Smooth muscle cell (in vitro differentiated cells): ENCODE measurements around the gene CAMK1G. TPM values are rescaled to one million over a fixed set of nuclear protein-coding genes. Genes with fewer than 3 reads are reported as not detected.

Experiments
- DNase-seq: peaks from one replicate; lab custom pipeline; 2025; ENCODE audit not compliant: unreplicated experiment; lab: John Stamatoyannopoulos, UW
- H2AFZ ChIP-seq: fragments of 200-600 bp; sonication (generic); 2 replicates; pipeline ENCODE4 v1.6.0; 2016; ENCODE audit warnings: antibody characterized with exemption, low read depth, mild to moderate bottlenecking
- H3F3A ChIP-seq: fragments of 200-600 bp; sonication (generic); 2 replicates; pipeline ENCODE4 v1.6.0; 2017; ENCODE audit warnings: antibody characterized with exemption, low read depth
- H3K27ac ChIP-seq: fragments of 200-600 bp; sonication (generic); 2 replicates; pipeline ENCODE4 v1.5.1; 2016; ENCODE audit warnings: low read depth, mild to moderate bottlenecking
- H3K27me3 ChIP-seq: fragments of 200-600 bp; sonication (generic); 2 replicates; pipeline ENCODE4 v1.6.1; 2016; ENCODE audit warnings: low read depth, mild to moderate bottlenecking
- H3K36me3 ChIP-seq: fragments of 200-600 bp; sonication (generic); 2 replicates; pipeline ENCODE4 v1.5.1; 2016; ENCODE audit warnings: low read depth
- H3K4me1 ChIP-seq: fragments of 200-600 bp; sonication (generic); 2 replicates; pipeline ENCODE4 v1.5.1; 2016; ENCODE audit warnings: low read depth
- H3K4me2 ChIP-seq: fragments of 200-600 bp; sonication (generic); 2 replicates; pipeline ENCODE4 v1.6.0; 2016; ENCODE audit warnings: mild to moderate bottlenecking
- H3K4me3 ChIP-seq: fragments of 200-600 bp; sonication (generic); 2 replicates; pipeline ENCODE4 v1.5.1; 2016; ENCODE audit warnings: mild to moderate bottlenecking
- H3K79me2 ChIP-seq: fragments of 200-600 bp; sonication (generic); 2 replicates; pipeline ENCODE4 v1.6.0; 2016; ENCODE audit warnings: low read depth, mild to moderate bottlenecking
- H3K9ac ChIP-seq: fragments of 200-600 bp; sonication (generic); 2 replicates; pipeline ENCODE4 v1.6.0; 2016; ENCODE audit warnings: low read depth
- H3K9me3 ChIP-seq: fragments of 200-600 bp; sonication (generic); replicated peaks from 2 replicates; pipeline ENCODE4 v1.5.1; 2016; ENCODE audit warnings: low read depth
- H4K20me1 ChIP-seq: fragments of 200-600 bp; sonication (generic); 2 replicates; pipeline ENCODE4 v1.6.0; 2016; ENCODE audit warnings: low read depth
- WGBS: methylation state at CpG from one replicate; pipeline ENCODE4 v1.1.7; 2016; ENCODE audit warnings: low lambda C conversion rate; 5-methylcytosine and 5-hydroxymethylcytosine counted together
- polyA plus RNA-seq: library from polyadenylated mRNA; unstranded; fragments of >200 nt; fragmentation: Nextera tagmentation; extraction: Ambion mirVana; gene quantifications from 2 replicates; pipeline ENCODE4 v1.2.1, GENCODE V29; 2016
- total RNA-seq: library from RNA; depleted of rRNA; stranded (reverse); fragments of >200 nt; gene quantifications from 2 replicates; pipeline ENCODE4 v1.2.3, GENCODE V29; 2014
- TF ChIP-seq, protein P1 (sequence below): fragments of 200-600 bp; sonication (generic); IDR thresholded peaks from 2 replicates; pipeline ENCODE4 v1.5.1; 2017; ENCODE audit warnings: borderline replicate concordance, mild to moderate bottlenecking, antibody characterized with exemption; ENCODE audit not compliant: insufficient read depth, poor library complexity, severe bottlenecking

CAMK1G gene
- total and polyA plus RNA-seq, 2 experiments from 2014 or later = 0.13 TPM; not detected in 1

DNA sequence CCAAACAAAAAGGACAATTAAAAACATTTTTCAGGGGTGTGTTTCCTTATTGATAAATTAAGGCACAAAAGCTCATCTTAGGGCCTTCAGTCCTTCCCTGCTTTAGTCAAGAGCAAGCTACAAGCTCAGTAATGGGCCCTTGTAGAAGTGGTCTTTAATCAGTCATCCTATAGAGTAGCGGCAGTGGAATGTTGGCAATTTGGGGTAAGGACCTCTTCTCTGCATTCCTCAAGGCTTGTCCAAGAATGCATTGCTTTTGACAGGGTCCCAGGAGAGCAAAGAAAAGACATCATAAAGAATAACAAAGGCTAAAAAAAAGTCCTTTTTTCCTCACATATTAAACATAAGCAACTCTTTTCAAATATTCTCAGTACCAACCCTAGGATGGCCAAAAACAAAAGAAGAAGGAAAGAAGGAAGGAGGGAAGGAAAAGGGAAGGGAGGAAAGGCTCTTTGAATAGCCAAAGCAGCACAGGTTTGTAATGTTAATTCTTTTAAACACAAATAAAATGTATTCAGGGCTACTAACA lies 27.3 kb upstream of the CAMK1G start:
- H3K4me2 ChIP-seq = no peak overlapping the region
- H4K20me1 ChIP-seq = no peaks in the 10 kb centered on the region
- H3K27ac ChIP-seq = no peak overlapping the region
- no peaks in the 10 kb centered on the region for H3K79me2 ChIP-seq
- no peaks in the 10 kb centered on the region for H3K9me3 ChIP-seq
- H3K27me3 ChIP-seq = no peaks in the 10 kb centered on the region
- TF ChIP-seq, protein P1, sequence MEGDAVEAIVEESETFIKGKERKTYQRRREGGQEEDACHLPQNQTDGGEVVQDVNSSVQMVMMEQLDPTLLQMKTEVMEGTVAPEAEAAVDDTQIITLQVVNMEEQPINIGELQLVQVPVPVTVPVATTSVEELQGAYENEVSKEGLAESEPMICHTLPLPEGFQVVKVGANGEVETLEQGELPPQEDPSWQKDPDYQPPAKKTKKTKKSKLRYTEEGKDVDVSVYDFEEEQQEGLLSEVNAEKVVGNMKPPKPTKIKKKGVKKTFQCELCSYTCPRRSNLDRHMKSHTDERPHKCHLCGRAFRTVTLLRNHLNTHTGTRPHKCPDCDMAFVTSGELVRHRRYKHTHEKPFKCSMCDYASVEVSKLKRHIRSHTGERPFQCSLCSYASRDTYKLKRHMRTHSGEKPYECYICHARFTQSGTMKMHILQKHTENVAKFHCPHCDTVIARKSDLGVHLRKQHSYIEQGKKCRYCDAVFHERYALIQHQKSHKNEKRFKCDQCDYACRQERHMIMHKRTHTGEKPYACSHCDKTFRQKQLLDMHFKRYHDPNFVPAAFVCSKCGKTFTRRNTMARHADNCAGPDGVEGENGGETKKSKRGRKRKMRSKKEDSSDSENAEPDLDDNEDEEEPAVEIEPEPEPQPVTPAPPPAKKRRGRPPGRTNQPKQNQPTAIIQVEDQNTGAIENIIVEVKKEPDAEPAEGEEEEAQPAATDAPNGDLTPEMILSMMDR = no peak
- H3F3A ChIP-seq = no peaks in the 10 kb centered on the region
- H3K4me1 ChIP-seq = peaks cover 8% of the 10 kb centered on the region
- H3K9ac ChIP-seq = no peak overlapping the region
- no peak for DNase-seq
- no peak overlapping the region for H2AFZ ChIP-seq
- 46% methylated on average over 1 of the region's 1 CpG for WGBS
- H3K36me3 ChIP-seq = no peaks in the 10 kb centered on the region
- no peak overlapping the region for H3K4me3 ChIP-seq

DNA sequence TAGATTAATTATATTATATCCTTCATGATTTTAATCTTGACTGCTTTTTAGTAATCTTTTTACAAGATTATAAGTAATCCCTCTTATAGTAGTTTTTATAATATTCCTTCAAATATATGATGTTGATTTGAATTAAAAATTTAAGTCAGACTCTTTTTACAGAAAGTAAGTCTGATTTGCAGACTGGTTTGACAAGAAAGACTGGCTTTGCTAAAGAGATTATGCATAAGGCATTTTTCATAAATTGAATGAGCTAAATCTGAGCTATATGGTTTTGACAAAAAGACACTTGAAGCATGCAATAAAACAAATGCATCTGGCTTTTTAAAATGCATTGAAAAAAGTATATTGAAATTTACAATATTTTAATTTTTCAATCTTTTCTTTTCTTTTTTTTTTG lies 26.3 kb upstream of the CAMK1G start:
- no peak overlapping the region for H3K4me3 ChIP-seq
- no peak for DNase-seq
- no peaks in the 10 kb centered on the region for H3F3A ChIP-seq
- TF ChIP-seq, protein P1 = no peak
- no peaks in the 10 kb centered on the region for H3K79me2 ChIP-seq
- no peaks in the 10 kb centered on the region for H3K9me3 ChIP-seq
- no peak overlapping the region for H3K27ac ChIP-seq
- H3K9ac ChIP-seq = no peak overlapping the region
- no peak overlapping the region for H3K4me2 ChIP-seq
- H3K27me3 ChIP-seq = no peaks in the 10 kb centered on the region
- H4K20me1 ChIP-seq = no peaks in the 10 kb centered on the region
- no peaks in the 10 kb centered on the region for H3K36me3 ChIP-seq
- H2AFZ ChIP-seq = no peak overlapping the region
- peaks cover 8% of the 10 kb centered on the region for H3K4me1 ChIP-seq

DNA sequence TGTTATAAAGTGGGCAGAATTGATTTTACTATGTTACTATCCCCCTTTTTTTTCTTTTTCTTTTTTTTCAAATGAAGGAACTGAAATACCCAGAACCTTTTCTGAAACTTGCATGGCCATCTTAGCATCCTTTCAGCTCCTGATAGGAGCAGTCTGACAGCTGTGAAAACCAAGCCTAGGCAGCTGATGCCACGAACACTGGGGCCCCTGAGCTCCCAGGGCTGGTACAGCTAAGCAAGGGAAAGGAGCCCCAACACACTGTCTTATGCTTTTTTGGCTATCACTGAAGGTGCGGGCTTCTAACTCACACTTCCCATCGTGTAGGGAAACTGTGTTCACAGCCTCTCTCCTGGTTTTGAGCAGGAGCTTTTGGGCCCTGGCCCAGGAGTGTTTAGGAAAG lies 23.0 kb upstream of the CAMK1G start:
- WGBS = 78% methylated on average over 3 of the region's 3 CpGs
- no peak overlapping the region for H3K27ac ChIP-seq
- TF ChIP-seq, protein P1 = no peak
- H3K9ac ChIP-seq = no peak overlapping the region
- H3K4me1 ChIP-seq = peaks cover 8% of the 10 kb centered on the region
- no peaks in the 10 kb centered on the region for H4K20me1 ChIP-seq
- no peak overlapping the region for H2AFZ ChIP-seq
- H3F3A ChIP-seq = no peaks in the 10 kb centered on the region
- no peak overlapping the region for H3K4me2 ChIP-seq
- H3K27me3 ChIP-seq = peaks cover 6% of the 10 kb centered on the region
- no peaks in the 10 kb centered on the region for H3K9me3 ChIP-seq
- H3K4me3 ChIP-seq = no peak overlapping the region
- no peak for DNase-seq
- H3K79me2 ChIP-seq = no peaks in the 10 kb centered on the region
- no peaks in the 10 kb centered on the region for H3K36me3 ChIP-seq

DNA sequence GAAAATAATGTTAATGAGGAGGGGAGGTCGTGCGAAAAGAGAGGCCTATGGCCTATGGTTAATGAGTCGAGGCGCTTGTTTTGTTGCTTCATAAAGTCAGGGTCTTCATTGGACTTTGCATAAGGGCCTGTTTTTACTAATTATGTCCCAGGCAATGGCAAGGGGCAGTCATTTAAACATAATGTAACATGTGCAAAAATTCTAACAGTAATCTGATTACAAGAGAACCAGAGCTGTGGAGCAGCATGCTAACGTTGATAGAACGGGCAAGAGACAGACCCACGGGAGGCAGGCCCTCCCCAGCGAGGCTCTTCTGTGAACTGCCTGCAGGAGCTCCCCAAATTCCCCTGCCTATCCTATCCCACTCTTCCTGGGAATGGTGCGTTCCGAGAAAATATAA lies 22.6 kb upstream of the CAMK1G start:
- H4K20me1 ChIP-seq = no peaks in the 10 kb centered on the region
- no peaks in the 10 kb centered on the region for H3F3A ChIP-seq
- no peak overlapping the region for H3K27ac ChIP-seq
- peaks cover 6% of the 10 kb centered on the region for H3K27me3 ChIP-seq
- no peak for DNase-seq
- H3K4me2 ChIP-seq = no peak overlapping the region
- peaks cover 11% of the 10 kb centered on the region for H3K4me1 ChIP-seq
- no peak overlapping the region for H2AFZ ChIP-seq
- 91% methylated on average over 10 of the region's 10 CpGs for WGBS
- H3K79me2 ChIP-seq = no peaks in the 10 kb centered on the region
- no peak overlapping the region for H3K4me3 ChIP-seq
- H3K9ac ChIP-seq = no peak overlapping the region
- TF ChIP-seq, protein P1 = no peak
- H3K9me3 ChIP-seq = no peaks in the 10 kb centered on the region
- no peaks in the 10 kb centered on the region for H3K36me3 ChIP-seq
